Suprapubic skin (tissue), 4 donors: ENCODE measurements around the gene MVK.

Source experiments
- EP300 ChIP-seq: sonication (generic); formaldehyde crosslinking; IDR thresholded peaks from one replicate; pipeline ENCODE4 v1.6.1; 2017; ENCODE audit warnings: antibody characterized with exemption
- POLR2AphosphoS5 ChIP-seq, 3 donors: sonication (generic); formaldehyde crosslinking; IDR thresholded peaks; one replicate each; pipeline ENCODE4 v1.6.1; 2017; ENCODE audit warnings: antibody characterized with exemption in 3 of 3
- TF ChIP-seq, protein P1 (sequence below), 2 donors: fragments of 200-600 bp in 1 of 2; fragments of 450-650 bp in 1 of 2; sonication (generic) in 1 of 2; IDR thresholded peaks; one replicate each; pipeline ENCODE4 v1.5.1; 2016 to 2019; ENCODE audit warnings: antibody characterized with exemption in 2 of 2, mild to moderate bottlenecking in 1 of 2, moderate library complexity in 1 of 2

DNA sequence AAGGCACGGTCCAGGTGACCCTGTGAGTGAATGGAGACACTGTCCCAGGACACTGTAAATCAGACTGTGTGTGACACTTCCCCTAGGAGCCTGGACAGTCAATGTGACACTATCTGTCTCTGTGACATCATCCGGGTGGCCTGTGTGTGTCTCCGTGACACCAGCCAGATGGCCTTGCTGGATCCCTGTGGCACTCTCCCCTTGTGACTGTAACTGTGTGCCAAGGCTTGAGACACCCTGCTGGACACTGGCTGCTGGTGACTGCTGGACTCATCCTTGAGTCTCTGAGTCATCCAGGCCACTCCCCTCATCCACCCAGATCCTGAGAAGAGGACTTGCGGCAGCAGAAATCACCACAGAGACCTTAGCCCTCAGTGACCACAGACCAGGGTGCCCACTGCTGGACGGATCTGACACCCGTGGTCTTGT is 51.6 kb downstream of the MVK start:
- TF ChIP-seq, protein P1, sequence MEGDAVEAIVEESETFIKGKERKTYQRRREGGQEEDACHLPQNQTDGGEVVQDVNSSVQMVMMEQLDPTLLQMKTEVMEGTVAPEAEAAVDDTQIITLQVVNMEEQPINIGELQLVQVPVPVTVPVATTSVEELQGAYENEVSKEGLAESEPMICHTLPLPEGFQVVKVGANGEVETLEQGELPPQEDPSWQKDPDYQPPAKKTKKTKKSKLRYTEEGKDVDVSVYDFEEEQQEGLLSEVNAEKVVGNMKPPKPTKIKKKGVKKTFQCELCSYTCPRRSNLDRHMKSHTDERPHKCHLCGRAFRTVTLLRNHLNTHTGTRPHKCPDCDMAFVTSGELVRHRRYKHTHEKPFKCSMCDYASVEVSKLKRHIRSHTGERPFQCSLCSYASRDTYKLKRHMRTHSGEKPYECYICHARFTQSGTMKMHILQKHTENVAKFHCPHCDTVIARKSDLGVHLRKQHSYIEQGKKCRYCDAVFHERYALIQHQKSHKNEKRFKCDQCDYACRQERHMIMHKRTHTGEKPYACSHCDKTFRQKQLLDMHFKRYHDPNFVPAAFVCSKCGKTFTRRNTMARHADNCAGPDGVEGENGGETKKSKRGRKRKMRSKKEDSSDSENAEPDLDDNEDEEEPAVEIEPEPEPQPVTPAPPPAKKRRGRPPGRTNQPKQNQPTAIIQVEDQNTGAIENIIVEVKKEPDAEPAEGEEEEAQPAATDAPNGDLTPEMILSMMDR (IDR thresholded peaks at IDR 0.05): no peak
- TF ChIP-seq POLR2AphosphoS5 (IDR thresholded peaks at IDR 0.05) (no peak), EP300 (no peak)
